IMR-90 (cell line): ENCODE results near the gene COA5.

Experiments
- CHD1 ChIP-seq: IDR thresholded peaks from 2 replicates; pipeline ENCODE4 v1.6.1; 2012; ENCODE audit warnings: low read depth, low read length, improper control_type of control experiment
- POLR2A ChIP-seq: IDR thresholded peaks from 2 replicates; pipeline ENCODE4 v1.6.1; 2012; ENCODE audit warnings: mild to moderate bottlenecking, low read depth, low read length
- TF ChIP-seq, protein P1 (sequence below): conservative IDR thresholded peaks from 2 replicates; pipeline ENCODE4 v1.5.1; 2012; ENCODE audit warnings: mild to moderate bottlenecking, low read depth, low read length, improper control_type of control experiment

DNA sequence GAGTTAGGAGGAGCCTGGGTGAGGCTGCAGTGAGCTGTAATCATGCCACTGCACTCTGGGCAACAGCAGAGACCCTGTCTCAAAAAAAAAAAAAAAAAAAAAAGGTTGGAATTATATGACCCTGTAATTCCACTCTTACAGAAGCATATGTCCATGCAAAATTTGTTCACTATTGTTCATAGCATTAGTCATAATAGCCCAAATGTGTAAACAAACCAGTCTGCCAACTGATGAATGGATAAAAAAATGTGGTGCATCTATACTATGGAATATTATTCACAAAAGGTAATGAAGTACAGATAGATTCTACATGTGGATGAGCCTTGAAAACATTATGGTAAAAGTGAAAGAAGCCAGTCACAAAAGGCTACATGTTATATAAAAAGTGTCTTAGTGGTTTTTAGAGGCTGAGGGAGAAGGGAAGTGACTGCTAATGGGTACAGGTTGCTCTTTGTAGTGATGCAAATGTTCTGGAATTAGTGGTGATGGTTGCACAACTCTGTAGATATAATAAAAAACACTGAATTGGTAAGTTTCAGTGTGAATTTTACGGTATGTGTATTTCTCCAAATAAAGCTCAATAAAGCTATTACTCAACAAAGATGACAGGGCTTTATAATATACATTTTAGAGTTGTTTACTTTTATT lies 9.4 kb downstream of the COA5 start:
- TF ChIP-seq, protein P1, sequence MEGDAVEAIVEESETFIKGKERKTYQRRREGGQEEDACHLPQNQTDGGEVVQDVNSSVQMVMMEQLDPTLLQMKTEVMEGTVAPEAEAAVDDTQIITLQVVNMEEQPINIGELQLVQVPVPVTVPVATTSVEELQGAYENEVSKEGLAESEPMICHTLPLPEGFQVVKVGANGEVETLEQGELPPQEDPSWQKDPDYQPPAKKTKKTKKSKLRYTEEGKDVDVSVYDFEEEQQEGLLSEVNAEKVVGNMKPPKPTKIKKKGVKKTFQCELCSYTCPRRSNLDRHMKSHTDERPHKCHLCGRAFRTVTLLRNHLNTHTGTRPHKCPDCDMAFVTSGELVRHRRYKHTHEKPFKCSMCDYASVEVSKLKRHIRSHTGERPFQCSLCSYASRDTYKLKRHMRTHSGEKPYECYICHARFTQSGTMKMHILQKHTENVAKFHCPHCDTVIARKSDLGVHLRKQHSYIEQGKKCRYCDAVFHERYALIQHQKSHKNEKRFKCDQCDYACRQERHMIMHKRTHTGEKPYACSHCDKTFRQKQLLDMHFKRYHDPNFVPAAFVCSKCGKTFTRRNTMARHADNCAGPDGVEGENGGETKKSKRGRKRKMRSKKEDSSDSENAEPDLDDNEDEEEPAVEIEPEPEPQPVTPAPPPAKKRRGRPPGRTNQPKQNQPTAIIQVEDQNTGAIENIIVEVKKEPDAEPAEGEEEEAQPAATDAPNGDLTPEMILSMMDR = no peak
- no peak for TF ChIP-seq CHD1
- TF ChIP-seq POLR2A = no peak
